ENCODE measurements around the gene TNFSF11.

DNA sequence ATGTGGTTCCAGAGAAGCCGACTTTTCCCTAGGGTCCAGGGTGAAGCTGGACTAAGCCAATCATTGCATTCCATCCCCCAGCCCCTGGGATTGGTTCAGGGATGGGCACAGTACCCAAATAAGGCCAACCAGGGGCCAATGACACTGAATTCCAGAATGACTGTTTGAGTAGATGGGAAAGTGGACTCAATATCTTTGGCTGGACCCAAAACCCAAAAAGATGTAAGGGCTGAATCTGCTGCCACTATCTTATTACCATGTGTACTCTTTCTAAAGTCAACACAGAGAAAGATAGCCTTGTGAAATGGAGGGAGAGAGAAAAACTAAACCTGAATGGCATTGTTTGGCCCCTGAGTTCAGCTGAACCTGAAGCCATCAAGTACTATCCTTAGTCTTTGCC, 39.2 kb upstream of the TNFSF11 start:
- TF ChIP-seq POLR2AphosphoS5 (IDR thresholded peaks at IDR 0.05; ENCODE audit: insufficient read depth in 1 of 2, low read depth in 1 of 2) (no peak), POLR2A (IDR thresholded peaks at IDR 0.05) (no peak)
- TF ChIP-seq, protein P1, sequence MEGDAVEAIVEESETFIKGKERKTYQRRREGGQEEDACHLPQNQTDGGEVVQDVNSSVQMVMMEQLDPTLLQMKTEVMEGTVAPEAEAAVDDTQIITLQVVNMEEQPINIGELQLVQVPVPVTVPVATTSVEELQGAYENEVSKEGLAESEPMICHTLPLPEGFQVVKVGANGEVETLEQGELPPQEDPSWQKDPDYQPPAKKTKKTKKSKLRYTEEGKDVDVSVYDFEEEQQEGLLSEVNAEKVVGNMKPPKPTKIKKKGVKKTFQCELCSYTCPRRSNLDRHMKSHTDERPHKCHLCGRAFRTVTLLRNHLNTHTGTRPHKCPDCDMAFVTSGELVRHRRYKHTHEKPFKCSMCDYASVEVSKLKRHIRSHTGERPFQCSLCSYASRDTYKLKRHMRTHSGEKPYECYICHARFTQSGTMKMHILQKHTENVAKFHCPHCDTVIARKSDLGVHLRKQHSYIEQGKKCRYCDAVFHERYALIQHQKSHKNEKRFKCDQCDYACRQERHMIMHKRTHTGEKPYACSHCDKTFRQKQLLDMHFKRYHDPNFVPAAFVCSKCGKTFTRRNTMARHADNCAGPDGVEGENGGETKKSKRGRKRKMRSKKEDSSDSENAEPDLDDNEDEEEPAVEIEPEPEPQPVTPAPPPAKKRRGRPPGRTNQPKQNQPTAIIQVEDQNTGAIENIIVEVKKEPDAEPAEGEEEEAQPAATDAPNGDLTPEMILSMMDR (IDR thresholded peaks at IDR 0.05), result no peak
